ENCODE measurements around the gene TMEM186. TPM values are rescaled to one million over a fixed set of nuclear protein-coding genes. Genes with fewer than 3 reads are reported as not detected.
"Not testable (repeated sequence)": the region's sequence is repeated elsewhere in the genome, so short reads cannot be mapped to it uniquely, and the experiment has no call there.

TMEM186 gene
- total RNA-seq: 6.5 TPM

- peak; percentile 83 to 98 (median 96) for DNase-seq (ENCODE audit: low read depth in 2 of 3, low spot score in 2 of 3)
Observed at GRCh38 chr16:8797364-8798173, at the start of gene TMEM186, which contains the start of gene PMM2. Gene TMEM186, minus strand, starts transcription at chr16:8797639. Its CDS starts 25 bp downstream, at chr16:8797614. Gene PMM2, plus strand, starts transcription at chr16:8797839. Its CDS starts 44 bp downstream, at chr16:8797883.

GRCh38 chr16:8847145-8847544, 49.7 kb upstream of the TMEM186 start:
- no peak for DNase-seq (ENCODE audit: low read depth in 2 of 3, low spot score in 2 of 3)

DNA sequence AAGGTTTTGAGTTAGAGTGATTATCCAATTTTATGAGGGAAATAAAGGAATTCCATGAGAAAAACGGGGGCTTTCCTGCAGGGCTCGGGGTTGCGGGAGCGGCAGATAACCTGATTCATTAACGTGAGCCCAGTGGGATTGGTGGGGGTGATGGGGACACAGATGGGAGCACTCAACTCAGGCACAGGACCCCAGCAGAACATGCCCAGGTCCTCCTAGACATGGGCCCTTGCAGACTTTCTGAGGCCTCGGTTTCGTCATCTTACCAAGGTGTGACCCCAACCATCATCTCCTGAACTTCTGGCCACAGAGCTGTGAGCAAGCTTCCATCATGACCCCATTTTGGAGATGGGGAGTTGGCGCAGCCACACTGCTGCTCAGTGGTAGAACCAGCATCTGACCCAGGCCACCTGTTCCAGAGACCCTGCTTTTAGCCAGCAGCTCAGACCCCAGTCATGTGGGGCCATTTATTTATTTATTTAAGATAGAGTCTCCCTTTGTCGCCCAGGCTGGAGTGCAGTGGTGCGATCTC, 49.0 kb upstream of the TMEM186 start:
- no peak for DNase-seq (ENCODE audit: low read depth in 2 of 3, low spot score in 2 of 3)

DNA sequence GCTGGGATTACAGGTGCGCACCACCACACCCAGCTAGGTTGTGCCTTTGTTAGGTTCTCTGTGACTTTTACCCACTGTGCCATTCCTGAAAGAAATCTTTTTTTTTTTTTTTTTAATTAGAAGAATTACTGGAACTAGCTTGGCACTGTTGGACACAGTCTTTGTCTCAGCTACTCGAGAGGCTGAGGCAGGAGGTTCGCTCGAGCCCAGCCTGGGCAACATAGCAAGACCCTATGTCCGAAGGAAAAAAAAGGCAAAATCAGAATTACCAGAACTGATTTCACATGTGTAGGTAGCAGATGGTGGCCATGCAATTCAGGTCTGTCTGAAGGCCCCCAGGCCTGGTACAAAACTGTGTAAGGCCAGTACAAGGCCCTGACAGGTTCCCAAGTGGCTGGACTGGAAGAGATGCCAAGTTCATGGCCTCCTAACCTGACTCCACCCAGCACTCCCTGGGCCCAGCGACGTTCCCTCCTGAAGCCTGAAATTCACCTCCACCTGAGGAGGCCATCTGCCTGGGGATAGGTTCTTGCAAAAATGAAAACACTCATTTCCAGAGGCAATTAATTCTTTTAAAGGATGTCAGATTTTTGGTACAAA, 48.4 kb upstream of the TMEM186 start:
- DNase-seq (ENCODE audit: low read depth in 2 of 3, low spot score in 2 of 3): no peak

DNA sequence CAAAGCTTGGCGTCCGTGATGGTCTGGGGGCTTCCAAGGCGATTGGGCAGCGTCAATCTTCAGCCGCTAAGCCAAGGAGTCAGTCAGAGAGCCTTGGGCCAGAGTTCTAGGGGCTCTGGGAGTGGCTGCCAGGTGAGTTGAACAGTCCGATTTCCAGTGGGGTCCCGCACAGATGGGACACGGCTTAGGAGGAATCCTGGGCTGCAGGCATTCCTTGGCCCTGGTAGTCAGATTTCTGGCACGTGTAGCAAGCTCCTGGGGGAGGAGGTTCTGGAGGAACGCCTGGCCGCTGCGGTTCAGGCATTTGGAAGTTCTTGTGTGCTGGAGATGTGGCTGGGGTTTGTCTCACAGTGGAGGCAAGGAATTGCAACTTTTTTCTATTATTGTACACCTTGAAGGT, 45.9 kb upstream of the TMEM186 start:
- not testable (repeated sequence) for DNase-seq (ENCODE audit: low read depth in 2 of 3, low spot score in 2 of 3)

DNA sequence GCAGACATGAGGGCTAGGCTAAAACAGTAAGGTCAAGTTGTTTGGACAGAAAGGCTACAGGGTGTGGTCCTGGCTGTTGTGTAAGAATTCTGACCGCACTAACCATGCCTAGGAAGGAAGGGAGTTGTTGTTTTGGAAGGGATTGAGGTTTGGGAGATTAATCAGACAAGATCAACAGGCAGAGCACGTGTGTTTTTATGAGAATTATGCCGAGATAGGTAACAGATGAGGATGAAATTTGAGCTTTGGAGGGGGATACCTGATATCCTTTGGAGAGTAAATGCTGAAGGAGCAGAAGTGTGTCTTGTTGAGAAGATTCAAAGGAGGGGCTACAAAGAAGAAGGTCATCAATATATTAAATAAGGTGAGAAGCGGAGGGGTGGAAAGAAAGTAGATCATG, 44.6 kb upstream of the TMEM186 start:
- DNase-seq (ENCODE audit: low read depth in 2 of 3, low spot score in 2 of 3): not testable (repeated sequence)

GRCh38 chr16:8837594-8837993, 40.2 kb upstream of the TMEM186 start:
- not testable (repeated sequence) for DNase-seq (ENCODE audit: low read depth in 2 of 3, low spot score in 2 of 3)

GRCh38 chr16:8836797-8837196, 39.4 kb upstream of the TMEM186 start:
- DNase-seq (ENCODE audit: low read depth in 2 of 3, low spot score in 2 of 3): not testable (repeated sequence)

DNA sequence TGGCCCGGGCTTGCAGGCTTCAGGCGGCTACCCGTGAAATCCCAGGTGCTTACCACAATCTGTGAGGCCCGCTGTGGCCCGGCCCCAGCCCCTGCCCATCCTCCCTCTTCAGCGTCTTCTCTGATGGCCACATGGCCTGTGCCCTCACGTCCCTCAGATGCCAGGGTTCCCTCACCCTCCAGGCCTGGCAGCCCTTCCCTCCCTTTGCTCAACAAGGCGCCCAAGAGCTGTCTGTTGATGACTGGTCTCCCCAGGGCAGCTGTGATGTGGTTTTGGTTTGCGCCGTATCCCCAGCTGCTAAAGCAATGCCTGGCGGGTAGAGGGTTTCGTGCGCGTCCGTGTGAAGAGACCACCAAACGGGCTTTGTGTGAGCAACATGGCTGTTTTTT, 35.3 kb upstream of the TMEM186 start:
- DNase-seq (ENCODE audit: low read depth in 2 of 3, low spot score in 2 of 3): no peak

DNA sequence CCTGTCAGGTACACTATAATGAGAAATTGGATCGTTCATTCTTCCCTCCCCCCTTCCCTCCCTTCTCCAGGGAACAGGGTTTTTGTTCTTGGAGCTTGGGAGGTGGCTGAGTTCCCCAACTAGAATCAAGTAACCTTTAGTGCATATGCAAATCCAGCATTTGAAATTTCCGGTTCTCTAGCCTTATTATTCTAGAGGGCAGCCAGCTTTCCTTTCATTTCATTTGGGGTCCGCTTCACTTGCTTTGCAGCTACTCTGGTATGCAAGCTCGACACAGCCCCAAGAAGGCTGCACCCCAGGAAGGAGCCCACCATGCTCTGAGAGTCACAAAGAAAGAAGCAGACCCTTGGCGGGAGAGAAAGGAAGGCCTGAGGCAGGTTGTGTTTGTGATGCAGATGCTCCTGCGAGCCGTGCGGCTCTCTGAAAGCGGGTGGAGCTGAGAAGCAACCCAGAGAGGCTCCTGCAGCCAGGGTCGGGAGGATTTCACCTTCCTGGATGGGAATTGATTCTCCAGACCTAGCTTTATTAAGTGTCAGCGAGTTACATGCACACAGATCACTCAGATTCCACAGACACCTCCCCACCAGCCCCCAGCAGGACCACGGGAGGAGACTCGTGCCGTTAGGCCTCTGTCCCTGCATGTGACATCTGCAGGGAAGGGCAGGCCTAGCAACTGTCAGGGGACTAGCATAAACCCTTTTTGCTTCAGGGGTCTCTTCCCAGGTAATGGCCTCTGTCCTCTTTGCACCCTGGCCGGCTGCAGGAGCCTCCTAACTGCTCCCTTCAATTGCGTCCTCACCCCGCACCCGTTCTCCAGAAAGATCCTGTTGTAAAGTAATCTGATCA, 34.7 kb upstream of the TMEM186 start:
- DNase-seq (ENCODE audit: low read depth in 2 of 3, low spot score in 2 of 3): no peak

DNA sequence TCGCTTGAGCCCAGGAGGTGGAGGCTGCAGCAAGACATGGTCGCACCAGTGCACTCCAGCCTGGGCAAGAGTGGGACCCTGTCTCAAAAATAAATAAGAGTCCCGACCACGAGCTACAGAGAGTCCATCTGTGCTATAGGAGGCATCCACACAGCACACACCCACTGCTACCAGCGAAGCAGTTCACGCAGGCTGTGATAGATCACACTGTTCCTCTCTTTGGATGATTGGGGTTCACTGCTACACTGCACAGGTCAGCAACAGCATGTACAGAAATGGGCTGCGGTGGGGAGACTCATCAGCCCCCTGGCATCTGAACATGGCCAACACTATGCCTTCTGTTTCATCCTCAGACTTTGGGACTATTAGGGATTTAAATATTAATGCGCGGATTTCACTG, 34.0 kb upstream of the TMEM186 start:
- no peak for DNase-seq (ENCODE audit: low read depth in 2 of 3, low spot score in 2 of 3)

DNA sequence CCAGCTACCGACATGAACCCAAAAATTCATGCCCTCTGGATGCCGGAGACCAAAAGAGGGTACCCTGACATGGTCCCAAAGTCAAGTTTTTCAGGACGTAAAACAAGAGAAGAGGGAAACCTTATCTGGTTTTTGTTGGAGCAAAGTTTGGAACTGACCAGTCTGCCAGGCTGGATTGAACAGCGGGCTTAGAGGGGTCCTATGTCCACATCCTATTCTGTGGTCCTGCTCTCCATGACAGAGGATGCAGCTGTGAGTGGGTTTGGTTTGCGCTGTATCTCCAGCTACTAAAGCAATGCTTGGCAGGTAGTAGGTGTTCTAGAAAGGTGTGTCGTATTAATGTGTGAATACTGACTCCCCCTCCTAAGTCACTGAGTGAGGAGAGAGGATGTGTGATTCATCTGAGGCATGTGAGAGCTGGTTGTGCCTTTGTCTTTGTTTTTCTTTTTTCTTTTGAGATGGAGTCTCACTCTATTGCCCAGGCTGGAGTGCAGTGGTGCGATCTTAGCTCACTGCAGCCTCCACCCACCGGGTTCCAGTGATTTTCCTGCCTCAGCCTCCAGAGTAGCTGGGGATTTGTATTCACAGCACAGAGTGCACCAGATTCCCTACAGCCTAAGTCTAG, 31.2 kb upstream of the TMEM186 start:
- no peak for DNase-seq (ENCODE audit: low read depth in 2 of 3, low spot score in 2 of 3)

DNA sequence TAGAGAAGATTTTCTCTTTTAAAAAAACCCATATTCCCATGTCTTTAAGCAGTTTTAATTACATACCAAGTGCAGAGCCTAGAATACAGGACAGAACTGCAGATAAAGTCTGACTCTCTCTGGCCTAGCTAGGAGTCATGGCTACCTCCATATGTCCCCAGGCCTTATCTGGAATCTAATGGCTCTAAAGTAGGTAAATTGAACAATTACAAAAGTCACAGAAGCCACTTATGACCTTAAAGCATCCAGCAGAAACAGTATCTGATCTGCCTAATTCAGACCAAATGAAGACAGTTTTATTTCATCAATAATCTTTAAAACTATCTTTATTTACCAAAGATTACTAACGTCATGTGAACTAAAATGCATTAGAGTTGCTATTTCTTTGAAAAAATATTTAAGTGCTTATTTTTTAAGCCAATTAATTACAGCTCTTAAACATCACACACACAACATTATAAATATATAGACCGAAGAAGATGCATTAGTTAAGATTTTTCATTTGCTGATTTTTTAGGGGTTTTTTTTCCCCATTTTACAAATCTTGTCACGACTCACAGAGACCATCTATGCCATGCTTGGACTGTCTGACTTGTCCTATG, 28.9 kb upstream of the TMEM186 start:
- DNase-seq (ENCODE audit: low read depth in 2 of 3, low spot score in 2 of 3): no peak

GRCh38 chr16:8822403-8822802, 25.0 kb upstream of the TMEM186 start:
- DNase-seq (ENCODE audit: low read depth in 2 of 3, low spot score in 2 of 3): no peak

GRCh38 chr16:8819411-8820034, 22.1 kb upstream of the TMEM186 start:
- no peak for DNase-seq (ENCODE audit: low read depth in 2 of 3, low spot score in 2 of 3)

GRCh38 chr16:8818504-8819270, 21.2 kb upstream of the TMEM186 start:
- DNase-seq (ENCODE audit: low read depth in 2 of 3, low spot score in 2 of 3): no peak

- no peak for DNase-seq (ENCODE audit: low read depth in 2 of 3, low spot score in 2 of 3)
Observed at GRCh38 chr16:8816967-8817655, 19.7 kb upstream of the TMEM186 start.

GRCh38 chr16:8814095-8814806, 16.8 kb upstream of the TMEM186 start:
- no peak for DNase-seq (ENCODE audit: low read depth in 2 of 3, low spot score in 2 of 3)
